DND-41 (cell line): ENCODE data around the gene SDR42E1.

Experiments used
- EZH2 ChIP-seq: IDR thresholded peaks from 3 replicates; pipeline ENCODE4 v1.6.1; 2012; ENCODE audit warnings: borderline replicate concordance, low read depth, mild to moderate bottlenecking, moderate library complexity, low read length, inconsistent platforms; ENCODE audit not compliant: severe bottlenecking
- TF ChIP-seq, protein P1 (sequence below): IDR thresholded peaks from 2 replicates; pipeline ENCODE4 v1.5.1; 2012; ENCODE audit warnings: borderline replicate concordance, low read length, moderate library complexity, mild to moderate bottlenecking; ENCODE audit not compliant: poor library complexity, severe bottlenecking; ENCODE audit errors: extremely low read depth

DNA sequence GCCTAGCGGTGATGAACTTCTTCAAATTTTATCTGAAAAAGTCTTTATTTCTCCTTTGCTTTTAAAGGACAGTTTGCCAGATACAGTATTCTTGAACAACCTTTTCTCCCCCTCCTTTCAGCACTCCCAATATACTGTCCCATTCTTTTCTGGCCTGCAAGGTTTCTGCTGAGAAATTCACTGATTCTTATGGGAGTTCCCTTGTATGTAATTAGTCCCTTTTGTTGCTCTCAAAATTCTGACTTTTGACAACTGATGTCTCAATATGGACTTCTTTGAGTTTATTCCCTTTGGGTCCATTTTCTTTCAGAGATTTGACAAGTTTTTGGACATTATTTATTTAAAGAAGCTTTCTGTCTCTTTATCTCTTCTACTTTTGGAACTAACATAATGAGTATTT is 39.4 kb downstream of the SDR42E1 start:
- TF ChIP-seq, protein P1, sequence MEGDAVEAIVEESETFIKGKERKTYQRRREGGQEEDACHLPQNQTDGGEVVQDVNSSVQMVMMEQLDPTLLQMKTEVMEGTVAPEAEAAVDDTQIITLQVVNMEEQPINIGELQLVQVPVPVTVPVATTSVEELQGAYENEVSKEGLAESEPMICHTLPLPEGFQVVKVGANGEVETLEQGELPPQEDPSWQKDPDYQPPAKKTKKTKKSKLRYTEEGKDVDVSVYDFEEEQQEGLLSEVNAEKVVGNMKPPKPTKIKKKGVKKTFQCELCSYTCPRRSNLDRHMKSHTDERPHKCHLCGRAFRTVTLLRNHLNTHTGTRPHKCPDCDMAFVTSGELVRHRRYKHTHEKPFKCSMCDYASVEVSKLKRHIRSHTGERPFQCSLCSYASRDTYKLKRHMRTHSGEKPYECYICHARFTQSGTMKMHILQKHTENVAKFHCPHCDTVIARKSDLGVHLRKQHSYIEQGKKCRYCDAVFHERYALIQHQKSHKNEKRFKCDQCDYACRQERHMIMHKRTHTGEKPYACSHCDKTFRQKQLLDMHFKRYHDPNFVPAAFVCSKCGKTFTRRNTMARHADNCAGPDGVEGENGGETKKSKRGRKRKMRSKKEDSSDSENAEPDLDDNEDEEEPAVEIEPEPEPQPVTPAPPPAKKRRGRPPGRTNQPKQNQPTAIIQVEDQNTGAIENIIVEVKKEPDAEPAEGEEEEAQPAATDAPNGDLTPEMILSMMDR, result no peak
- no peak for TF ChIP-seq EZH2
